Measurements from ENCODE around the gene CD320. TPM values are rescaled to one million over a fixed set of nuclear protein-coding genes. Genes with fewer than 3 reads are reported as not detected.

The CD320 gene
- total RNA-seq, 2 experiments from 2014 or later, result 17.1 to 17.6 TPM

- Histone ChIP-seq H3K4me3 (ENCODE audit: low read length) (no peak overlapping the region), H3K36me3 (ENCODE audit: insufficient read depth, low read length) (peaks cover 35% of the 10 kb centered on the region), H3K27ac (ENCODE audit: low read depth in 1 of 2, low read length in 2 of 2) (no peak overlapping the region), H3K27me3 (ENCODE audit: control insufficient read depth in 1 of 2, insufficient read depth in 2 of 2, low read length in 2 of 2) (no peaks in the 10 kb centered on the region), H3K9me3 (ENCODE audit: control insufficient read depth in 1 of 2, insufficient read depth in 1 of 2, low read length in 2 of 2) (no peaks in the 10 kb centered on the region), H3K4me1 (ENCODE audit: insufficient read depth, low read length) (peaks cover 9% of the 10 kb centered on the region)
- ChIA-PET CTCF (interaction anchor here (0.5 kb wide), 1 partner anchor 66 kb away, joined by 4 read pairs; no protein-coding TSS in a partner anchor), POLR2A (no interaction called here)
- Mint-ChIP-seq H3K4me1 (ENCODE audit: low read depth) (no peaks in the 10 kb centered on the region), H3K27ac (no peak overlapping the region), H3K27me3 (no peaks in the 10 kb centered on the region), H3K9me3 (no peaks in the 10 kb centered on the region), H3K4me3 (no peak overlapping the region), H3K36me3 (ENCODE audit: low read depth) (peaks cover 28% of the 10 kb centered on the region)
- DNase-seq (no peak), ATAC-seq (ENCODE audit: poor library complexity) (no peak)
- TF ChIP-seq CTCF (IDR thresholded peaks at IDR 0.05), result no peak
- intact Hi-C loops (cut with DNase I, micrococcal nuclease), result loop anchor here in 1 of 2 experiments (10.0 kb wide), 1 partner anchor 285 kb away; no protein-coding TSS in a partner anchor
Observed at GRCh38 chr19:8259142-8259921, 48.8 kb downstream of the CD320 start.

- no peak overlapping the region for H3K27ac Mint-ChIP-seq
- CTCF ChIA-PET, result no interaction called here
- peaks cover 38% of the 10 kb centered on the region for H3K36me3 ChIP-seq (ENCODE audit: insufficient read depth, low read length)
- no peaks in the 10 kb centered on the region for H3K27me3 Mint-ChIP-seq
- H3K27me3 ChIP-seq (ENCODE audit: control insufficient read depth in 1 of 2, insufficient read depth in 2 of 2, low read length in 2 of 2), result no peaks in the 10 kb centered on the region
- no peak overlapping the region for H3K4me3 Mint-ChIP-seq
- ATAC-seq (ENCODE audit: poor library complexity) (no peak), DNase-seq (no peak)
- H3K9me3 ChIP-seq (ENCODE audit: control insufficient read depth in 1 of 2, insufficient read depth in 1 of 2, low read length in 2 of 2), result no peaks in the 10 kb centered on the region
- H3K9me3 Mint-ChIP-seq, result no peaks in the 10 kb centered on the region
- no peak for TF ChIP-seq CTCF (IDR thresholded peaks at IDR 0.05)
- POLR2A ChIA-PET, result no interaction called here
- no peak overlapping the region for H3K27ac ChIP-seq (ENCODE audit: low read depth in 1 of 2, low read length in 2 of 2)
- intact Hi-C loops (cut with DNase I, micrococcal nuclease), result loop anchor here in 1 of 2 experiments (10.0 kb wide), 1 partner anchor 282 kb away; no protein-coding TSS in a partner anchor
- H3K4me1 Mint-ChIP-seq (ENCODE audit: low read depth), result peaks cover 4% of the 10 kb centered on the region
- H3K4me3 ChIP-seq (ENCODE audit: low read length), result no peak overlapping the region
- H3K36me3 Mint-ChIP-seq (ENCODE audit: low read depth), result peaks cover 32% of the 10 kb centered on the region
- H3K4me1 ChIP-seq (ENCODE audit: insufficient read depth, low read length), result peaks cover 12% of the 10 kb centered on the region
Observed at GRCh38 chr19:8257052-8257443, 51.1 kb downstream of the CD320 start.

GRCh38 chr19:8256276-8257051, 51.7 kb downstream of the CD320 start:
- H3K9me3 Mint-ChIP-seq, result no peaks in the 10 kb centered on the region
- ATAC-seq (ENCODE audit: poor library complexity) (no peak), DNase-seq (no peak)
- H3K27me3 Mint-ChIP-seq, result no peaks in the 10 kb centered on the region
- Histone ChIP-seq H3K4me1 (ENCODE audit: insufficient read depth, low read length) (peaks cover 12% of the 10 kb centered on the region), H3K27ac (ENCODE audit: low read depth in 1 of 2, low read length in 2 of 2) (no peak overlapping the region), H3K4me3 (ENCODE audit: low read length) (no peak overlapping the region), H3K27me3 (ENCODE audit: control insufficient read depth in 1 of 2, insufficient read depth in 2 of 2, low read length in 2 of 2) (no peaks in the 10 kb centered on the region), H3K36me3 (ENCODE audit: insufficient read depth, low read length) (peaks cover 34% of the 10 kb centered on the region), H3K9me3 (ENCODE audit: control insufficient read depth in 1 of 2, insufficient read depth in 1 of 2, low read length in 2 of 2) (no peaks in the 10 kb centered on the region)
- no peak overlapping the region for H3K4me3 Mint-ChIP-seq
- ChIA-PET CTCF (no interaction called here), POLR2A (no interaction called here)
- peaks cover 4% of the 10 kb centered on the region for H3K4me1 Mint-ChIP-seq (ENCODE audit: low read depth)
- H3K36me3 Mint-ChIP-seq (ENCODE audit: low read depth), result peaks cover 32% of the 10 kb centered on the region
- H3K27ac Mint-ChIP-seq, result no peak overlapping the region
- intact Hi-C loops (cut with DNase I, micrococcal nuclease), result loop anchor here in 1 of 2 experiments (10.0 kb wide), 1 partner anchor 282 kb away; no protein-coding TSS in a partner anchor
- no peak for TF ChIP-seq CTCF (IDR thresholded peaks at IDR 0.05)

All from CD4-positive, alpha-beta T cell (primary cell).